ENCODE data around the gene NSD2.

Gene NSD2

GRCh38 chr4:1854752-1855151, 16.4 kb upstream of the NSD2 start:
- no peaks in the 10 kb centered on the region for H3K9me3 Mint-ChIP-seq
- H3K27ac Mint-ChIP-seq = peak overlapping the region in 2 of 3 experiments; percentile 27 to 63
- H3K27me3 Mint-ChIP-seq (ENCODE audit: low read depth) = peaks cover 6% of the 10 kb centered on the region
- H3K4me3 Mint-ChIP-seq = peak overlapping the region; percentile 86 to 92 (median 90)
- no peak for TF ChIP-seq CTCF (IDR thresholded peaks at IDR 0.05; ENCODE audit: unreplicated experiment in 3 of 3)
- no peaks in the 10 kb centered on the region for H3K36me3 Mint-ChIP-seq (ENCODE audit: low read depth)
- H3K4me1 Mint-ChIP-seq = peaks cover 20% of the 10 kb centered on the region

- Mint-ChIP-seq H3K4me3 (peak overlapping the region; percentile 86 to 92 (median 90)), H3K4me1 (peaks cover 20% of the 10 kb centered on the region), H3K27ac (no peak overlapping the region), H3K36me3 (ENCODE audit: low read depth) (no peaks in the 10 kb centered on the region), H3K9me3 (no peaks in the 10 kb centered on the region), H3K27me3 (ENCODE audit: low read depth) (peaks cover 6% of the 10 kb centered on the region)
- TF ChIP-seq CTCF (IDR thresholded peaks at IDR 0.05; ENCODE audit: unreplicated experiment in 3 of 3) = no peak
Observed at GRCh38 chr4:1855333-1856070, 15.7 kb upstream of the NSD2 start.

- peaks cover 20% of the 10 kb centered on the region for H3K4me1 Mint-ChIP-seq
- peak within 1 kb of the TSS; percentile 86 to 92 (median 90) for H3K4me3 Mint-ChIP-seq
- H3K9me3 Mint-ChIP-seq = no peaks in the 10 kb centered on the region
- H3K27ac Mint-ChIP-seq = peak within 1 kb of the TSS in 2 of 3 experiments; percentile 63 to 78
- no peaks in the 10 kb centered on the region for H3K36me3 Mint-ChIP-seq (ENCODE audit: low read depth)
- TF ChIP-seq CTCF (IDR thresholded peaks at IDR 0.05; ENCODE audit: unreplicated experiment in 3 of 3) = no peak
- peaks cover 6% of the 10 kb centered on the region for H3K27me3 Mint-ChIP-seq (ENCODE audit: low read depth)
Observed at GRCh38 chr4:1856071-1856942, 14.9 kb upstream of the NSD2 start, which contains the start of gene LETM1. Gene LETM1 (minus strand): TSS chr4:1856156. CDS start chr4:1855950, 206 bp downstream.

GRCh38 chr4:1856943-1857699, 14.1 kb upstream of the NSD2 start:
- Mint-ChIP-seq H3K27me3 (ENCODE audit: low read depth) (peaks cover 6% of the 10 kb centered on the region), H3K4me3 (peak overlapping the region; percentile 82 to 85 (median 84)), H3K36me3 (ENCODE audit: low read depth) (no peaks in the 10 kb centered on the region), H3K9me3 (no peaks in the 10 kb centered on the region), H3K4me1 (peaks cover 25% of the 10 kb centered on the region), H3K27ac (peak overlapping the region in 2 of 3 experiments; percentile 52 to 78)
- no peak for TF ChIP-seq CTCF (IDR thresholded peaks at IDR 0.05; ENCODE audit: unreplicated experiment in 3 of 3)

GRCh38 chr4:1857931-1858330, 13.3 kb upstream of the NSD2 start:
- Mint-ChIP-seq H3K36me3 (ENCODE audit: low read depth) (no peaks in the 10 kb centered on the region), H3K27me3 (ENCODE audit: low read depth) (peaks cover 9% of the 10 kb centered on the region), H3K4me1 (peaks cover 26% of the 10 kb centered on the region), H3K27ac (no peak overlapping the region), H3K4me3 (no peak overlapping the region), H3K9me3 (no peaks in the 10 kb centered on the region)
- TF ChIP-seq CTCF (IDR thresholded peaks at IDR 0.05; ENCODE audit: unreplicated experiment in 3 of 3) = no peak
